Memory B cell (primary cell): ENCODE results near the gene GNA14.
"Not testable (repeated sequence)": the region's sequence is repeated elsewhere in the genome, so short reads cannot be mapped to it uniquely, and the experiment has no call there.

ENCODE experiments used
- ATAC-seq: fragments of 150-1000 bp; cut with Tn5 transposase; 2 replicates; pipeline ENCODE4 v1.10.0; 2021; ENCODE audit warnings: low read depth, mild to moderate bottlenecking, moderate library complexity
- DNase-seq, 2 donors: peaks; one replicate each; pipeline ENCODE4 v3.0.0; 2022; ENCODE audit warnings: low spot score in 2 of 2
- H3K27ac Mint-ChIP-seq: one replicate; pipeline ENCODE4 v1.8.0; 2022; ENCODE audit warnings: mild to moderate bottlenecking, moderate library complexity, mixed read lengths
- H3K27me3 Mint-ChIP-seq: one replicate; pipeline ENCODE4 v1.8.0; 2022; ENCODE audit warnings: mixed read lengths
- H3K36me3 Mint-ChIP-seq: one replicate; pipeline ENCODE4 v1.8.0; 2022; ENCODE audit warnings: mild to moderate bottlenecking, mixed read lengths
- H3K4me1 Mint-ChIP-seq: one replicate; pipeline ENCODE4 v1.8.0; 2022; ENCODE audit warnings: mixed read lengths
- H3K4me3 Mint-ChIP-seq: one replicate; pipeline ENCODE4 v1.8.0; 2022; ENCODE audit warnings: mild to moderate bottlenecking, moderate library complexity, mixed read lengths
- H3K9me3 Mint-ChIP-seq: one replicate; pipeline ENCODE4 v1.8.0; 2022; ENCODE audit warnings: mixed read lengths

The GNA14 gene

DNA sequence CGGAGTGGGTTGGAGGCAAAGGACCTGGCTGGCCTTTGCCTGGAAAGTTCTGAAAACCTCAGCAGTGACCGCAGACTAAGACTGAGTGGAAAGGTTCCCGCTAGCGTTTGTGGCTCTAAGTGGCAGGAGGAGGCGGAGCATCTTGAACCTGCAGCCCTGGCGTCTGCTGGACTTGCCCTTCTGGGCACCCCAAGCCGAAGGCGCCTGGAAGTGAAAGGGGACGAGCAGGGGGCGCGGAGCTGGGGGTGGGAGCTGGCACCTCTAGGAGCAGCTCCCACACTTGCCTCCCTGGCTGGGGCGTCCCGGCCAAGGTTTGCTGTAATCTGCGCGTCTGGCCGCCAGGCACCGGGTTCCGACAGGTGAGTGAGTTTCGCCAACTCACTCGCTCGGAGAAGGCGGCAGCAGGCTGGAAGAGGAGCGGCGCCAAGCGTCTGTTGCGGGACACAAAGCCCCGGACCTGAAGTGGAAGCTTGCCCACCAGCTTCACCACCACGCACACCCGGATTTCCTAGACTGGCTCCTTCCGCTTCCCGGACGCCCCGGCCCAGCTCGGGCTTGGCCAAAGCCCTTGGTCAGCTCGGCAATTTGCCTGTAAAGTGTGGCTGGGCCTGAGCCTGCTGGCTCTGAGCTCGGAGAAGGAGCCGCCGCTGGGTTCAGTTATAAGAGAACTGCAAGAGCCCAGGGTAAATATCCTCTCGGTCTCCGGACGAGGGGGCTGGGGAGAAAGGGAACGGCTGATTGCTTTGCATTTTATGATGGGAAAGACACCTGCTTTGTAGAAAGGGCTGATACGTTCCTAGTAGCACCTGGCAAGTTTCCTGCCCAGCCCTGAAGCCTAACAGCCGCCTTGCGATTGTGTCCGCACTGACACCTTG lies at the start of gene GNA14:
Gene GNA14 (minus strand): TSS at position 89 of the 875 bp plus-strand sequence. CDS start 529 bp downstream, outside the sequence.
- Mint-ChIP-seq H3K27me3 (peaks cover 6% of the 10 kb centered on the region), H3K27ac (no peak within 1 kb of the TSS)

DNA sequence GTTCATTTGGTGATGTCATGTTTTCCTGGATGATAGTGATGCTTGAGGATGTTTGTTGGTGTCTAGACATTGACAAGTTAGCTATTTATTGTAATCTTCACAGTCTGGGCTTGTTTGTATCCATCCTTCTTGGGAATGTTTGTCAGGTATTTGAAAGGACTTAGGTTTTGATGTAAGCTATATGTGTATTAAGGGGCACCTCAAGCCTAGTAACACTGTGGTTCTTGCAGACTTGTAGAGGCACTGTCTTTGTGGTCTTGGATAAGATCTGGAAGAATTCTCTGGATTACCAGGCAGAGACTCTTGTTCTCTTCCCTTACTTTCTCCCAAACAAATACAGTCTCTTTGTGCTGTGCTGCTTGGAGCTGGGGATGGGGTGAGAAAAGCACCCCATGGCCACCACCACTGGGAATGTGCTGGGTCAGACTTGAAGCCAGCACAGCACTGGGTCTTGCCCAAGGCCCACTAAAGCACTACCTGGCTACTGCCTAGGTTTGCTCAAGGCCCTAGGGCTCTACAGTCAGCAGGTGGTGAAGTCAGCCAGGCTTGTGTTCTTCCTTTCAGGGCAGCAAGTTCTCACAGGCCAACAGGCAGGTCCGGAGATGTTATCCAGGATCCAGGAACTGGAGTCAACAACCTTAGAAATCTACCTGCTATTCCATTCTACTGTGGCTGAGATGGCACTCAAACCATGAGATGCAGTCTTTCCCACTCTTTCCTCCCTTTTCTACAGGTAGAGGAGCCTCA lies 49.3 kb upstream of the GNA14 start:
- H3K36me3 Mint-ChIP-seq: no peaks in the 10 kb centered on the region
- no peak overlapping the region for H3K4me3 Mint-ChIP-seq
- no peaks in the 10 kb centered on the region for H3K4me1 Mint-ChIP-seq
- peaks cover 4% of the 10 kb centered on the region for H3K27me3 Mint-ChIP-seq
- ATAC-seq (no peak), DNase-seq (no peak)
- H3K27ac Mint-ChIP-seq: no peak overlapping the region
- H3K9me3 Mint-ChIP-seq: peaks cover 4% of the 10 kb centered on the region

More for the DNA sequence above, at the start of gene GNA14:
- Mint-ChIP-seq H3K4me3 (no peak within 1 kb of the TSS), H3K4me1 (peaks cover 2% of the 10 kb centered on the region), H3K36me3 (no peaks in the 10 kb centered on the region), H3K9me3 (no peaks in the 10 kb centered on the region)
- ATAC-seq: no peak
- no peak for DNase-seq

DNA sequence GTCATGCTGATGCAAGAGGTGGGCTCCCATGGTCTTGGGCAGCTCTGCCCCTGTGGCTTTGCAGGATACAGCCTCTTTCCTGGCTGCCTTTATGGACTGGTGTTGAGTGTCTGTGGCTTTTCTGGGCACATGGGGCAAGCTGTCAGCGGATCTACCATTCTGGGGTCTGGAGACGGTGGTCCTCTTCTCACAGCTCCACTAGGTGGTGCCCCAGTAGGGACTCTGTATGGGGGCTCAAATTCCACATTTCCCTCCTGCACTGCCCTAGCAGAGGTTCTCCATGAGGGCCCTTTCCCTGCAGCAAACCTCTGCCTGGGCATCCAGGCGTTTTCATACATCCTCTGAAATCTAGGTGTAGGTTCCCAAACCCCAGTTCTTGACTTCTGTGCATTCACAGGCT lies 42.6 kb upstream of the GNA14 start:
- H3K9me3 Mint-ChIP-seq, H3K36me3 Mint-ChIP-seq, ATAC-seq, DNase-seq, H3K27me3 Mint-ChIP-seq, H3K27ac Mint-ChIP-seq, H3K4me1 Mint-ChIP-seq, H3K4me3 Mint-ChIP-seq: not testable (repeated sequence)

DNA sequence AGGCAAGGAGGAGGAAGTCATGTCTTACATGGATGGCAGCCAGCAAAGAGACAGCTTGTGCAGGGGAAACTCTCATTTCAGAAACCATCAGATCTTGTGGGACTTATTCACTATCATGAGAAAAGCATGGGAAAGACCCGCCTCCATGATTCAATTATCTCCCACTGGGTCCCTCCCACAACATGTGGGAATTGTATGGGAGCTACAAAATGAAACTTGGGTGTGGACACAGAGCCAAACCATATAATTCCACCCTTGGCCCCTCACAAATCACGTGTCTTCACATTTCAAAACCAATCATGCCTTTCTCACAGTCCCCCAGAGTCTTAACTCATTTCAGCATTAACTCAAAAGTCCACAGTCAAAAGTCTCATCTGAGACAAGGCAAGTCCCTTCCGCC lies 42.0 kb upstream of the GNA14 start:
- not testable (repeated sequence) for H3K27ac Mint-ChIP-seq, H3K4me1 Mint-ChIP-seq, H3K9me3 Mint-ChIP-seq, ATAC-seq, DNase-seq, H3K4me3 Mint-ChIP-seq, H3K36me3 Mint-ChIP-seq, H3K27me3 Mint-ChIP-seq

DNA sequence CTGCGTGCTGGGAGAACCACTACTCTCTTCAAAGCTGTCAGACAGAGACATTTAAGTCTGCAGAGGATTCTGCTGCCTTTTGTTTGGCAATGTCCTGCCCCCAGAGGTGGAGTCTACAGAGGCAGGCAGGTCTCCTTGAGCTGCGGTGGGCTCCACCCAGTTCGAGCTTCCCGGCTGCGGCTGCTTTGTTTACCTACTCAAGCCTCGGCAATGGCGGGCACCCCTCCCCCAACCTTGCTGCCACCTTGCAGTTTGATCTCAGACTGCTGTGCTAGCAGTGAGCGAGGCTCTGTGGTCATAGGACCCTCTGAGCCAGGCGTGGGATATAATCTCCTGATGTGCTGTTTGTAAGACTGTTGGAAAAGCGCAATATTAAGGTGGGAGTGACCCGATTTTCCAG lies 39.6 kb upstream of the GNA14 start:
- DNase-seq, ATAC-seq, H3K9me3 Mint-ChIP-seq, H3K4me1 Mint-ChIP-seq, H3K27ac Mint-ChIP-seq, H3K4me3 Mint-ChIP-seq, H3K27me3 Mint-ChIP-seq, H3K36me3 Mint-ChIP-seq: not testable (repeated sequence)

DNA sequence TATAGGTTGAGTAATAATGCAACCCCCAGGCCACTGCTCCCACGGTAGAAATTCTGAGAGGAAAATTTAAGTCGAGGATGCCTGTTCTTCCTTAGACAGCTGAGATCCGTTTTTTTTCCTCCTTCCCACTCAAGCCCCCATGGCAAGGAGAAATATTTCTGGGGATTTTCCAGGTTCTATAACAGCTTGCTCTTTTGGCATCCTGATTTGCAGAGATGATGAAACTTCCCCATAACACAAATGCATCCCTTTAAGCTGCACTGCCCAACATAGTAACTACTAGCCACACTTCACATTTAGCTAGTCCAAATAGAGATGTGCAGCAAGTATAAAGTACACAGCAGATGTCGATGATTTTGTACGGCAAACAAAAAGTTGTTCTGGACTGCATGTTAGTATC lies 32.5 kb upstream of the GNA14 start:
- no peak overlapping the region for H3K27ac Mint-ChIP-seq

DNA sequence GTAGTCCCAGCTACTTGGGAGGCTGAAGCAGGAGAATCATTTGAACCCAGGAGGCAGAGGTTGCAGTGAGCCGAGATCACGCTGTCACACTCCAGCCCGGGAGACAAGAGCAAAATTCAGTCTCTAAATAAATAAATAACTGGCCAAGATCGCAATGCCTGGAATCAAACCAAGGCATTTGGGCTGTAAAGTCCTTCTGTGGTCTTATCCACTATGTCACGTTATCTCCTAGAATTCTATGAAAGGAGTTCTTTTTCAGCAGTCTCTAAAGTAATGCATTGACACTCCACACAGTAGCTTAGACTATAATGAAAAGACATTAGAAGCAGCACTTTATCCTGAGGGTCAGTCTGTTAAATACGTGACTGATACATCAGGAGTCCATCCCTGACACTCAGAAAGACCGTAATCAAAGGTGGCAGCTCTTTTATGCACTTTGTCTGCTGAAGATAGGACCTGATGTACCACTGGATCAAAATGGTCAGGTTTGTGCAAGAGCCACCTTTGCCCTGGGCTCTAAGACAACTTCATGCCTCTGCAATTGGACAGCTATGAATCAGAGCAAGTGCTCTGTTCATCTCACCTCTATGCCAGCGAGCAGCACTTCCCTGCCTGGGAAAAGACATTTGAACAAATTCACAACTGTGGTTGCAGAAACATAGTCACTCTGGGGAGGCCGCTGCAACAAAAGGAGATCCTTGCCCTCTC lies 31.7 kb upstream of the GNA14 start:
- Mint-ChIP-seq H3K27ac (no peak overlapping the region), H3K4me3 (no peak overlapping the region), H3K4me1 (no peaks in the 10 kb centered on the region), H3K36me3 (no peaks in the 10 kb centered on the region), H3K9me3 (peaks cover 2% of the 10 kb centered on the region), H3K27me3 (no peaks in the 10 kb centered on the region)
- ATAC-seq (no peak), DNase-seq (no peak)

More for the DNA sequence above, 32.5 kb upstream of the GNA14 start:
- H3K4me1 Mint-ChIP-seq: no peaks in the 10 kb centered on the region
- ATAC-seq (no peak), DNase-seq (no peak)
- no peaks in the 10 kb centered on the region for H3K27me3 Mint-ChIP-seq
- no peaks in the 10 kb centered on the region for H3K36me3 Mint-ChIP-seq
- no peak overlapping the region for H3K4me3 Mint-ChIP-seq
- peaks cover 2% of the 10 kb centered on the region for H3K9me3 Mint-ChIP-seq

DNA sequence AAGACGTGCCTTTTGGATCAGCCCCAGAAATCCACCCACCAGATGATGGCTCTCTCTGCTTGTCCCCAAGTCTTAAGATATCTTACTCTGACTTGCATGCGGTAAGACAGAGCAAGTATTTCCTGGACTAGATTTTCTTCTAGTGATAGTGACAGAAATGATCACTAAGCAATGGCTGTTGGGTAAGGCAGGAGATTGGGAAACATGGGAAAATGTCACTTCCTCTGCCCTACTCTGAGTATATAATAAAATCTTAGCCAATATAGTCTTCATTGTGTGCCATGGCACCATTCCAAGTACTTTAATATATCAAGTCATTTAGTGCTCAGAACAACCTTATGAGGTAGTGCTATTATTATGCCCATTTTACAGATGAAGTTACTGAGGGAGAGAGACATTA lies 31.0 kb upstream of the GNA14 start:
- DNase-seq (no peak), ATAC-seq (no peak)
- Mint-ChIP-seq H3K4me1 (no peaks in the 10 kb centered on the region), H3K36me3 (no peaks in the 10 kb centered on the region), H3K9me3 (no peaks in the 10 kb centered on the region), H3K27ac (no peak overlapping the region), H3K4me3 (no peak overlapping the region), H3K27me3 (no peaks in the 10 kb centered on the region)

DNA sequence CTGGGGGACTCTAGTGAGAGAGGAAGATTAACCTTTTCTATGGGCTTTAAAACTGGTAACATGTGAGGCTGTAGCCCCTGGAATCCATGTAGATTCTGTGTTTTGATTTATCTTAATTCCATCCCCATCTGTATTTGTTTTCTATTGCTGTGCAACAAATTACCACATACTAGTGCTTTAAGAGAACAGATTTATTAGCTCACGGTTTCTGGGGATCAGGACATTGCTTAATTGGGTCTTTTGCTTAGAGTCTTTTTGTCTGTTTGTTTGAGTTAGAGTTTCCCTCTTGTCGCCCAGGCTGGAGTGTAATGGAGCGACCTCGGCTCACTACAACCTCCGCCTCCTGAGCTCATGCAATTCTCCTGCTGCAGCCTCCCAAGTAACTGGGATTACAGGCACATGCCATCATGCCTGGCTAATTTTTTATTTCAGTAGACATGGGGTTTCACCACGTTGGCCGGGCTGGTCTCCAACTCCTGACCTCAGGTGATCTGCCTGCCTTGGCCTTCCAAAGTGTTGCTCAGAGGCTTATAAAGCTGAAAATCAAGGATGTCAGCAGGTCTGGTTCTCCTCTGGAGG lies 29.9 kb upstream of the GNA14 start:
- Mint-ChIP-seq H3K27ac (no peak overlapping the region), H3K36me3 (no peaks in the 10 kb centered on the region), H3K4me3 (no peak overlapping the region), H3K27me3 (no peaks in the 10 kb centered on the region), H3K4me1 (no peaks in the 10 kb centered on the region), H3K9me3 (no peaks in the 10 kb centered on the region)
- DNase-seq: no peak
- no peak for ATAC-seq

DNA sequence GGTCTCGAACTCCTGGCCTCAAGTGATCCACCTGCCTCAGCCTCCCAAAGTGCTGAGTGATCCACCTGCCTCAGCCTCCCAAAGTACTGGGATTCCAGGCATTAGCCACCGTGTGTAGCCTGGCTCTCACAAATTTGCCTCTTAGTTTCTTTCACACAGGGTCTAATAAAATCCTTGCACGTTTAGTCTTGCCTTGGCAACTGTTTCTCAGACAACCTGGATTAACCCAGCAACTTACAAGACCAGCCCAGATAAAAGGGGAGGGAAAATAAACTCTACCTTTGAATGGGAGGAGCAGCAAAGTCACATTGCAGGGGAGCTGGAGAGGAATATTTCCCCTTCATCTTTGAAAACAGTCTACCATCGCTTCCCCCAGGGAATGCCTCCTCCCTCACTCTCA lies 29.3 kb upstream of the GNA14 start:
- Mint-ChIP-seq H3K27ac (no peak overlapping the region), H3K27me3 (no peaks in the 10 kb centered on the region), H3K36me3 (no peaks in the 10 kb centered on the region), H3K4me1 (no peaks in the 10 kb centered on the region), H3K4me3 (no peak overlapping the region), H3K9me3 (no peaks in the 10 kb centered on the region)
- ATAC-seq (no peak), DNase-seq (no peak)

DNA sequence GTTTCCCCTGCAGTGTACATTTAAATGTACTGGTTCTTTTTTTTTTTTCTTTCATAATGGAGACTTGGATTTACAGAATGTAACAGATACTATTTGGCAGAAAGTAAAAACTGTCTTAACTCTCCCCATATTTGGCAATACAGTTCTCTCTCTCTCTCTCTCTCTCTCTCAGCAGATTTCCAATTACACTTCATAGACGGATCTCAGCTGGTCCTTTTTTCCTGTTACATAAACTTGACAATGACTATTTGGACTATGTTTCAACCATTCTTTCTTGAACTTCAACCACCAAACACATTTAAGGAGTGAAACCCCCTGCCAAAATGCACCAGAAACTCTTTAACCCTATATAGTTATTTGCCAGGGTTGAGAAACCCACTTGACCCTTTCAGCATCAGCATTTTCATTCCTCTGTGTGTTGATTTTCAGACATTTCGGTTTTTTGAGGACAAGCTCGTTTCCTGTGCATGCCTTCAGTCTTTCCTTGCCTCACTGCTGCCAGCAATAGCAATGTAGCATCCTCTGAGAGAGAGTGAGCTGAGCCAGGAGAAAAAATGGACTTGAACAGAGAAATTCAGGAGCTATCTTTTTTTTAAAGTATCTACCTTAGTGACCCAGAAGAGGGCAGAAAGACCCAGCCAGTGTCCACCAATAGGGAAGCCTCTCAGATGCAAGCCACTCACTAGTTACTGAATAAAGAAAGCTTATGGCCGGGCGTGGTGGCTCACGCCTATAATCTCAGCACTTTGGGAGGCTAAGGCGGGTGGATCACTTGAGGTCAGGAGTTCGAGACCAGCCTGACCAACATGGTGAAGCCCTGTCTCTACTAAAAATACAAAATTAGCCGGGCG lies 26.0 kb upstream of the GNA14 start:
- H3K27ac Mint-ChIP-seq: no peak overlapping the region
- H3K36me3 Mint-ChIP-seq: no peaks in the 10 kb centered on the region
- DNase-seq: no peak
- H3K4me3 Mint-ChIP-seq: no peak overlapping the region
- H3K4me1 Mint-ChIP-seq: no peaks in the 10 kb centered on the region
- H3K9me3 Mint-ChIP-seq: no peaks in the 10 kb centered on the region
- no peaks in the 10 kb centered on the region for H3K27me3 Mint-ChIP-seq
- no peak for ATAC-seq

DNA sequence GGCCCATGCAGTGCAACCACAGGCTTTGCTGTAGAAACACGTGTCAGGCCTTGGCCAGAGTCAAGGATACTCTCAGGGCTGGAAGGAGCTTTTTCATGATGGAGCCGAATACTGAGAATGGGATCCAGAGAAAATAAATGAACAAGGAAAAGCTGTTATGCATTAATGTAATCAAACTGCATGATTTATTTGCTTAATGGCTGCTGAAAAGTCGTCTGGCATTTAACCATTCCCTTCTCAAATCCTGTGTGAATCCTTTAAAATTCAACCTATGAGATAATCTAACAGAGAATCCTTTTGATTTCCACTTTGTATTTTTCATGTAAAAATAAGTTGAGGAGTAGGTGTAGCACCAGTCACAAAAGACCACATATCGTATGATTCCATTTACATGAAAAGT lies 24.1 kb upstream of the GNA14 start:
- no peak for ATAC-seq

DNA sequence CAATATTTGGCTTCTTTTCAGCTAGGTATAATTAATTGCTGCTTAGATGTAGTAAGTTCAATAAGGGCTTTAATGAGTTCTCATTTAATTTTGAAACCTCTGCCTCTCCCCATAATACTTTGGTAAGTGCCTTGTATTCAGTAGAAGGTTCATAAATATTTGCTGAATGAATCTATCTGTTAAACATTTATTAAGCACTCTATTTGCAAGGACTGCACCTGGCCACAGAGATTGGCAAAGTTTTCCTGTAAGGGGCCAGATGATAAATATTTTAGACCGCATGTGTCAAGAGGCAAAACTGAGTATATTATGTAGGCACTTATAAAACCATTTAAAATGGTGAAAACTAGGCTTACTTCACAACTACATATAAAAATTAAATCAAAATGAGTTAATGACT lies 19.0 kb upstream of the GNA14 start:
- ATAC-seq (no peak), DNase-seq (no peak)
- Mint-ChIP-seq H3K4me1 (no peaks in the 10 kb centered on the region), H3K36me3 (no peaks in the 10 kb centered on the region), H3K27ac (no peak overlapping the region), H3K9me3 (no peaks in the 10 kb centered on the region), H3K27me3 (peaks cover 2% of the 10 kb centered on the region), H3K4me3 (no peak overlapping the region)

More for the DNA sequence above, 24.1 kb upstream of the GNA14 start:
- Mint-ChIP-seq H3K27ac (no peak overlapping the region), H3K27me3 (no peaks in the 10 kb centered on the region), H3K36me3 (no peaks in the 10 kb centered on the region), H3K4me1 (no peaks in the 10 kb centered on the region), H3K9me3 (no peaks in the 10 kb centered on the region), H3K4me3 (no peak overlapping the region)
- DNase-seq: no peak
